ENCODE data around the gene LTF.

- TF ChIP-seq EZH2 (IDR thresholded peaks at IDR 0.05) (no peak), POLR2AphosphoS5 (IDR thresholded peaks at IDR 0.05; ENCODE audit: borderline replicate concordance, low read depth, low read length) (no peak)
Observed at GRCh38 chr3:46440531-46441294, 24.0 kb downstream of the LTF start.

All from SK-N-MC (cell line).